ENCODE measurements around the gene NECTIN1. TPM values are rescaled to one million over a fixed set of nuclear protein-coding genes. Genes with fewer than 3 reads are reported as not detected.

The NECTIN1 gene
- total RNA-seq, 1 donor from 2014 or later: 3.4 TPM

DNA sequence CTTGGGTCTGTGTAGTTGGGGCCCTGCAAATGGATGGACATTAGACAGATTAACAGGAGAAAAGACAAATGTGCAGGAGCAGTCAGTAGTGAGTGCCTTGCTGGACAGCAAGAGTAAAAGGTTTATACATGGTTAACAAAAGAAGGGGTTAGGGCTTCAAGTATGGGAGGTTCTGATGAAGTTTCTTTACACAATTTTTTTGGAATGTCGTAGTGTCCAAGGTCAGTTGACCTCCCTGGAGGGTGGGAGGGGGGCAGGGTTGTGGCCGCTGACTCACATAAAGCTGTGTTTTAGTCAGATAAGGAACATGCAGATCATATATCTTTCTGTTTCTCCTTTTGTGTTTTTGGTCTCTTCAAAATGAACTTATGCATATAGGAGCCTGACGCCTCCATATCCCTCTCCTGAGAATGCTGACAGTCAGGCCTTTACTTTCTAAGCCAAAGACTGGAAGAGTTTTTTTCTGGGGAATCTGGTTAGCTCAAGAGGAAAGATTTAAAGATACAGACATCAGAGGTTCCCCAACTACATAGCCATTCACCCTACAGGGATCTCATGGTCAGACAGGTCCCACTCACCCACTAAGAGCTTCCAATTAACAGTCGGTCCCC is 134.3 kb downstream of the NECTIN1 start:
- DNase-seq (ENCODE audit: low read depth): peak; percentile 40

DNA sequence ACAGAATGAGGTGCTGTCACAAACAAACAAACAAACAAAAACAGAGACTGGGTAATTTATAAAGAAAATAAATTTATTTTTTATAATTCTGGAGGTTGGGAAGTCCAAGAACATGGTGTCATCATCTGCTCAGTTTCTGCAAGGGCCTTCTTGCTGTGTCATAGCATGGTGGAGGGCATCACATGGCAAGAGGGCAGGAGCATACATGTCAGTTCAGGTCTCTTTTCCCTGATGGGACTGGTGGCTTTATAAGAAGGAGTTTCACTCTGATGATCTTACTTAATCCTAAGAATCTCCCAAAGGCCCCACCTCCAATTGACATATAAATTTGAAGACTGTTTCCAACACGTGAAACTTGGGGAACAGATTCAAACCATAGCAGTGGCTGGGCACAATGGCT is 135.7 kb downstream of the NECTIN1 start:
- DNase-seq (ENCODE audit: low read depth): no peak

DNA sequence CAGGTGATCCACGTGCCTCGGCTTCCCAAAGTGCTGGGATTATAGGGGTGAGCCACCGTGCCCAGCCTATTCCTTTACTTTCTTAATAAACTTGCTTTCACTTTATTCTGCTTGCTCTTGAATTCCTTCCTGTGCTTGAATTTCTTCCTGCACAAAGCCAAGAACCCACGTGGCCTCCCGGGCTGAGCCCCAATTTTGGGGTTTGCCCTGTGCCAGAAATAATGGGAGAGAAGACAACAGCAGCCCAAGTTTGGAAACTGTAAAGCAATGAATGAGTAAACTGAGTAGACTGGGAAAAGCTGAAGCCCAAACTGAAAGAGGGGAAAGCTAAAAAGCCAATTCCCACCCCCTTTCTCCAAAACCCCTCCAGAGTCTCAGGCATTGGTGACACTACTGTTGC is 136.4 kb downstream of the NECTIN1 start:
- DNase-seq (ENCODE audit: low read depth): no peak

DNA sequence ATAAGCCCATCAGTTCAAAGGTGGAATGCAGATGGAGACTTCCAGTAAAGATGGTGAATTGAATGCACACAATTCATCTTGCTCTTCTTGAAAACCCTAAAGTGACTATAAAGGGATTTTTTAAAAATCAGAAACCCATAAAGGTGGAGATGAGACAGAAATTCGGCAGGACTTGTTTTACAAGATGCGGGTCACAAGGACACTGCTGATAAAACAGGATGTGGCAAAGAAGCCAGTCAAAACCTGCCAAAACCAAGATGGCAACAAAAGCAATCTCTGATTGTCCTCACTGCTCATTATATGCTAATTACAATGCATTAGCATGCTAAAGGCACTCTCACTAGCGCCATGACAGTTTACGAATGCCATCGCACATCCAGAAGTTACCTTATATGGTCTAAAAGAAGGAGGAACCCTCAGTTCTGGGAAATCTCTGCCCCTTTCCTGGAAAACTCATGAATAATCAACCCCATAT is 137.1 kb downstream of the NECTIN1 start:
- no peak for DNase-seq (ENCODE audit: low read depth)

DNA sequence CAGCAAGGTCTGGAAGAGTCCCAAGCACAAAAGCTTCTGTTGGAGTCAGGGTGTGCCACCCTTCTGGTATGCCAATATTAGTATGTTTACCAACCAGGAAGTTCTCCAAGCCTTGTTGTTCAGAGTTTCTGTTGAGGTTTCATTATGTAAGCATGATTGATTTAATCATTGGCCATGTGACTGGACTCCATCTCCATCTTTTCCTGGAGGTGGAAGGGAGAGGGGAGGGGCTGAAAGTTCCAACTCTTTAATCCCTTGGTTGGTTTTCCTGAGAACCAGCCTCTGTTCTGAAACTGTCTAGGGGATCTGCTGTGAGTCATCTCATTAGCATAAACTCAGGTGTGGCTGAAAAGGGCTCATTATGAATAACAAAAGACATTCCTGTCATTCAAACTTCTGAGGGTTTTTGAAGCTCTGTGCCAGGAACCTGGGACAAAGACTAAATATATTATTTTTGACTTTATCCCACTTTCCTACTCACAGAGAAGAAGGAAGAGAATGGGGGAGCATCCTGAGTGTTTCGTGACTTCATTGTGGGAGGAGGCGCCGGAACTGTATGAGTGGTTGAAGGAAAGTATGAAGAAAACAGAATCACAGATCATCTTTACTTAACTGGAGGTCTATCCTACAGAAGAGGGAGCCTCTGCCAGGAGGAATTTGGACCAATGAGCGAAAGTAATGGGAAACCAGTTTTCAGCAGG is 138.2 kb downstream of the NECTIN1 start:
- no peak for DNase-seq (ENCODE audit: low read depth)

DNA sequence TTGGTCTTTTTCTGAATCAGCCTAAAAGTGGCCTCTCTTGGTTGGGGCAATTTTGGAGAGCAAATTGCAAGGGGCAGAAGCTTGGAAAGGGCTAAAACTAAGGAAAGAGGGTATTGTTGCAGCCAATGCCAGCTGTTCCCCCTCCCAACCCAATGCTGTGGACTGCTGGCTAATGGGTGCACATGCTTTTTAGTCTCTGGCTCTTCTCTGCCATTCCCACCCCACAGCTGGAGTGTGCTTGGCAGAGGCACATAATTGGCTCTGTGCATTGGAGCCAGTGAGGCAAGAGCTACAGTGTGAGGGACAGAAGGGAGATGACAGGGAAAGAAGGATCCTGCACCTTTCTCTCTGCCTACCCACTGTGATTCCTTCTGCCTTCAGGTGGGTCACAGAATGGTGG is 140.0 kb downstream of the NECTIN1 start:
- DNase-seq (ENCODE audit: low read depth): no peak

Measured in myocyte (in vitro differentiated cells).